GM19467 (cell line): ENCODE data around the gene LNP1.
"Not testable (repeated sequence)": the region's sequence is repeated elsewhere in the genome, so short reads cannot be mapped to it uniquely, and the experiment has no call there.

ENCODE experiments used
- ATAC-seq: cut with Tn5 transposase; IDR thresholded peaks from one replicate; pipeline ENCODE4 v1.9.1; 2021; ENCODE audit warnings: mild to moderate bottlenecking, moderate library complexity; ENCODE audit not compliant: unreplicated experiment

The LNP1 gene

DNA sequence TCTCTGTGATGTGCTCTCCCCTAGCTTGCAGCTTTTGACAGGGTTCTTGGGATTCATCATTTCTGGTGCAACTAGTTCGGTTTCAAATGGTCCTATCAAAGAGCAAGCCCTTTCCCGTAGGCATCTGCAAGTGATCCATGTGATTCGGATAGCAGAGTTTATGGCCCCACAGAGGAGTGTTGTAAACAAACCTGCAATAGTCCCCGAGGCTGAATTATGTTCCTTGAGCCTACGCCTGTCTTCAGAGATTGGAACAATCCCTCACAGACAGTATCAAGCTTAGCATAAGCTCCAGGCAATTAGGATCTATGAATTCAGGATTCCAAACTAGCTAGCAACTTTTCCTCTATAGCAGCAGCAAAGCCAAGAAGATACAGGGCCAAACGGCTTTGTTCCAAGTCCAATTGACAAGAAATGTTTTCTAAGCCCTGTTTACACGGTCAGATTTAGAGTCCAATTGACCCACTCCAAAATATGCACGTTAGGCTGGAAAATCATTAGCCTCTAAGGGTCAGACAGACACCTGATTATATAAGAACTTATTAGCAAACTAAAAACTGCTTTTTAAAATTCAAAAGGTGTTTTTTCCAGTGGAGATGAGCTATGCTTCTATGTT is 24.8 kb downstream of the LNP1 start:
- ATAC-seq = no peak

GRCh38 chr3:100427699-100428098 is 26.4 kb downstream of the LNP1 start:
- no peak for ATAC-seq

DNA sequence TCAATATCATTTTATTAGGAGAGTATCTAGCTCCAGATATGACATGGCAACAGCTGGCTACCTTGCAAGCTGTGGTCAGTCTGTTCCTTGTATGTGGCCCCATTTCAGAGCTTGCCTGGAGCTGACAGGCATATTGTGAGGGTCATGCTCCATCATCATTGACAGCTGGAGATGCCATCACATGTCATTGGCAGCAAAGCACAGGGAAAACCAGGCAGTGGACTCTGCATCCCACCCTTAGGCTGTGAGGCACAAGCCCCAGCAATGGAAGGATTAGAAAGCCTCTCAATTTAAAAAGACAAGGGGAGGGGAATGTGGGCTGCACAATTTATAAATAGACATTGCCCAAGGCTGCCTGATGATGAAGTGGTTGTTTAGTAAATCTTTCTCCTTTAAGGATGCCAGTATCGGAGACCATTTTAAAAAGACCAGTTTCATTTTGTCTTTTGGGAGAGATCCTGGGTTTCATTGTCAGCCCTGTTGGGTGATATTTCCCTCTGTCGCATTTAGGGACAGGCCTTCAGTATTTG is 27.9 kb downstream of the LNP1 start:
- ATAC-seq = no peak

GRCh38 chr3:100436951-100437350 is 35.6 kb downstream of the LNP1 start:
- ATAC-seq = no peak

- no peak for ATAC-seq
Measured at GRCh38 chr3:100437721-100438622, 36.6 kb downstream of the LNP1 start.

GRCh38 chr3:100438623-100438974 is 37.3 kb downstream of the LNP1 start:
- ATAC-seq = no peak

DNA sequence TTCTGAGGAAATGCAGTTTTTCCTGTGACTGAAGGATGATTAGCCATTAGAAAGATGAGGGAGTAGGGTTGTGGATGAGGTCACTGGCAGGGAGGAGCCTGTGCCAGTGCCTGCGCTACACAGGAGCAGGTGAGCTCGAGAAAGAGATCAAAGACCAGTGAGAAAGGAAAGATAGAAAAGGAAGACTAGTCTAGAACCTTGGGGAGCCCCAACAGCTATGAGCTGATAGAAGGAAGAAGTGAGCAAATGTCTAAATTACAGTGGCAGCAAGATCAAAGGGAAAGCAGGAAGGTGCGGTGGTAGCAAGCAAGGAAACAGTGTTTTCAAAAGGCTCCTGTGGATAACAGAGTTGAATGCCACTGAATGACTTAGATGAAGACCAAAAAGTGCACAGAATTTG is 39.6 kb downstream of the LNP1 start:
- ATAC-seq = no peak

DNA sequence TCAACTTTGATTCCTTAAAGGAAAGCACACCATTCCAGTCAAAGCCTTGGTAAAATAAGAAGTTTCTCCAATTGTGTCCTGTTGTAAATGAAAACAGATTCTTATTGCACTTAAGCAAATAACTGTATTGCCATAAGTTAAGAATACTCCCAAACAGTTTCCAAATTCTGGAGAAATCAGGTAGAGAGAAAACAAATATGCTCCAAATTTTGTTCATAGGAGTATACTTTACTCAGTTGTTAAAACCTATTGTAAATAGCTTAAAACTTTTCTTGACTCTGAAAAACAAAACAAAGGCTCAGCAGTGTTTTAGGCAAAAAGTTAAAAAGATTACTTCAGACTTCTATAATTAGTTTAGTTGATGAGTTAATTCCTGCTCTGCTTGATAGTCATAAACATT is 42.4 kb downstream of the LNP1 start:
- ATAC-seq = no peak

- ATAC-seq = not testable (repeated sequence)
Measured at GRCh38 chr3:100447067-100447466, 45.7 kb downstream of the LNP1 start.

- no peak for ATAC-seq
Measured at GRCh38 chr3:100448079-100448478, 46.7 kb downstream of the LNP1 start.

- no peak for ATAC-seq
Measured at GRCh38 chr3:100449214-100449613, 47.9 kb downstream of the LNP1 start.

GRCh38 chr3:100454677-100455076 is 53.3 kb downstream of the LNP1 start:
- ATAC-seq = no peak

DNA sequence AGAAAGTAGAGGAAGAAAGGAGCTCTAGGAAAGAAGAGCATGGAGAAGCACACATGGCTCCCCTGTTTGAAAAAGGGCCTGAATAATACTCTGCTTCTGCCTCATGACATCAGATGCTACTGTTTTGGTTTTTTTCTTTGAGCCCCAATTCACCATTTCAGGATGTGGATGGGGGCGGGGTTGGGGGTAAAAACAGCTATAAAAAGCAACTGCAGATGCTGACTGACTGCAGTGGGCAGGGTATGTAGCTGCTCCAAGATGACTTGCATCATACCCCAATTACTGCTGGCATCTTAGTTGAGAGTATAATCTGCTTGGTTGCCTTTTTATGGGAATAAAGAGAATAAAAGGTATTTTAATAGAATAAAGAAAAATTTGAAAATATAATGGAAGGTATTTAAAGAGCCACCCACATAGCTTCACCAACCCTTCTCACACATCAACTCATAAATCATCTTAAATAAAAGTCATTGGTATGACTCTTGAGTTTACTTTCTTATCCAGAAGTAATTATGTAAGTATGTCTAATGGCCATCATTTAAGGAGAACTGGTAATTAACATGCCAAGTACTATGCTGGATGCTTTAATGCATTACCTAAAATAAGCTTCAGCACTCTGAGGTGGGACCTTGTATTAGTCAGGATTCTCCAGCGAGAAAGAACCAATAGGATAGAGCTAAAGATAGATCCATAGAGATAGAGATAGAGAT is 54.7 kb downstream of the LNP1 start:
- no peak for ATAC-seq

- no peak for ATAC-seq
Measured at GRCh38 chr3:100456745-100457144, 55.4 kb downstream of the LNP1 start.

GRCh38 chr3:100457811-100458210 is 56.5 kb downstream of the LNP1 start:
- no peak for ATAC-seq

GRCh38 chr3:100458814-100459213 is 57.5 kb downstream of the LNP1 start:
- ATAC-seq = no peak

DNA sequence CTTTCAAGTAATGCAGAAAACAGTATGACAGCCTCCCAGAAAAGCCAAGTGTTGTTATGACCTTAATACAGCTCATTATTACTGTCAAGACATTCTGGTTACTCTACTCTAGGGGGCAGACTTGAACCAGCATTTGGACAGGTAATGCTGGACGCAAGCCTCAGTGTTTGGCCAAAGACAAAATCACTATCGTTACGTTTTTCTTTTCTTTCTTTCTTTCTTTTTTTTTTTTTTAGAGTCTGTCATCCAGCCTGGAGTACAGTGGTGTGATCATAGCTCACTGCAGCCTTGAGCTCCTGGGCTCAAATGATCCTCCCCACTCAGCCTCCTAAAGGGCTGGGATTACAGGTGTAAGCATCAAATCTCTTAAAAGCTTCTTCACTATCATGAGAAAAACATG is 61.7 kb downstream of the LNP1 start:
- ATAC-seq = peak; percentile 87

GRCh38 chr3:100463646-100464155 is 62.4 kb downstream of the LNP1 start:
- ATAC-seq = no peak

DNA sequence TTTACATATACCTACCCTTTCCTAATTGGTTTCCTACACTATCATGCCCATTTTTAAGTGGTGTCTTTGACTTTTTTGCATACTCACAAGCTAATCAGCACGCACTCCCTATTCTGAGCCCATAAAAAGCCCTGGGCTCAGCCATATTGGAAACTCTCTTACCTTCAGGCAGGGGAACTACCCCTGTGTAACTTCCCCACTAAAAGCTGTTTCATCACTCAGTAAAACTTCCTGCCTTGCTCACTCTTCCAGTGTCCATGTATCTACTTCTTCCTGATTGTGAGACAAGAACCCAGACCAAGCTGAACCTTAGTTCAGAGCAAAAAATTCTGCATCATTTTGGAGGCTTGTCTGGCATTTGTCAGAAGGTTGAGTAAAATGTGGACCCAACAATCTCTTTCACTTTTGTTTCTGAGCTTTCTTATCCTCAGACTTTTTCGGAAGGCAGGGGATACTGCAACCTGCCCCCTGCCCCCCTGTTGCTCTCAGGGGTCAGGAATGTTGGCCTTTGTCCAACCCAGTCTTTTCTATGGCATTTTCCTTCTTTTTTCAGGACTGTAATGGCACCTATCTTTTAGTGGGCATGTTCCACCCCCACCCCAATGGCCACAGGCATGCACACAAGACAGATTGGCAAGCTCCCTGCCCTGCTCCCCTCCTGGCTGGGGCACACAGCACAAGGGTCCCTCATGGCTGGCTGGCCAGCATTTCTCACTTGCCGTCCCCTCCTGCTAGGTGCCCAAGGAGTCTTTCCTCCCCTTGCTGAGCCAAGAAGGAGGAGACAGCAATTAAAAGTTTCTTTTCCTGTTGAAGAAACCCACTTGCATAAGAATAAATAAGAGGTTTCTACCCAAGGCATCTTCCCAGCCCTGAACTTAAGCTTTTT is 64.8 kb downstream of the LNP1 start:
- peak; percentile 42 for ATAC-seq

- ATAC-seq = no peak
Measured at GRCh38 chr3:100467133-100467532, 65.8 kb downstream of the LNP1 start.
